GM12878 (cell line): ENCODE data around the gene NPY4R. TPM values are rescaled to one million over a fixed set of nuclear protein-coding genes. Genes with fewer than 3 reads are reported as not detected.
"Not testable (repeated sequence)": the region's sequence is repeated elsewhere in the genome, so short reads cannot be mapped to it uniquely, and the experiment has no call there.

Experiments used
- ATAC-seq: fragments of 200-7000 bp; cut with Tn5 transposase; 3 replicates; pipeline ENCODE4 v1.9.1; 2020; ENCODE audit warnings: mild to moderate bottlenecking, moderate library complexity
- Bru-seq: library from RNA; stranded (reverse); fragments of 400-500 nt; gene quantifications from one replicate; lab custom pipeline; 2021; lab: Mats Ljungman, UMichigan
- BruChase-seq, 2 experiments: library from RNA; stranded (reverse); fragments of 400-500 nt; gene quantifications; one replicate each; lab custom pipeline; 2021; lab: Mats Ljungman, UMichigan
- BruUV-seq: library from RNA; stranded (reverse); fragments of 400-500 nt; replicated peaks from 2 replicates; lab custom pipeline; 2021; lab: Mats Ljungman, UMichigan
- CTCF ChIA-PET: fragments of 300-600 bp; sonication (Branson Sonifier 250); formaldehyde crosslinking; extraction: SDS; loops from one replicate; lab custom pipeline; 2021; ENCODE audit warnings: inconsistent platforms; lab: Yijun Ruan, JAX
- POLR2A ChIA-PET: fragments of 350-600 bp; formaldehyde crosslinking; extraction: SDS; loops from one replicate; lab custom pipeline; 2021; ENCODE audit warnings: inconsistent platforms; lab: Charles Lee
- RAD21 ChIA-PET: fragments of 300-600 bp; sonication (Branson Sonifier 250); formaldehyde crosslinking; loops from one replicate; lab custom pipeline; 2023; ENCODE audit warnings: antibody characterized with exemption; ENCODE audit not compliant: unreplicated experiment; lab: Charles Lee
- SMC1A ChIA-PET: fragments of 300-600 bp; sonication (Branson Sonifier 250); formaldehyde crosslinking; loops from one replicate; lab custom pipeline; 2023; ENCODE audit not compliant: unreplicated experiment, uncharacterized antibody; lab: Charles Lee
- DNase-seq: peaks from one replicate; pipeline ENCODE4 v3.0.0-alpha.2; 2011; ENCODE audit warnings: low read depth, low spot score
- FAIRE-seq: peaks from 3 replicates; lab custom pipeline; 2011; peaks lifted over from hg19 to GRCh38; lab: Jason Lieb, UNC
- H2AFZ ChIP-seq: 2 replicates; pipeline ENCODE4 v1.6.0; 2011; ENCODE audit warnings: low read depth, low read length, control low read depth; ENCODE audit not compliant: control insufficient read depth
- H3K27ac ChIP-seq: 2 replicates; pipeline ENCODE4 v1.5.1; 2011; ENCODE audit warnings: control low read depth; ENCODE audit not compliant: control insufficient read depth, insufficient read depth
- H3K27me3 ChIP-seq, 2 experiments: replicated peaks in 1 of 2; 2 replicates each; pipeline versions ENCODE4 v1.6.0 to v1.6.1; 2011; ENCODE audit warnings: low read length in 1 of 2; ENCODE audit not compliant: control insufficient read depth in 2 of 2, insufficient read depth in 2 of 2
- H3K36me3 ChIP-seq, 2 experiments: 2 replicates each; pipeline ENCODE4 v1.5.1; 2011; ENCODE audit warnings: low read length in 1 of 2; ENCODE audit not compliant: control insufficient read depth in 2 of 2, insufficient read depth in 2 of 2
- H3K4me1 ChIP-seq: 2 replicates; pipeline ENCODE4 v1.6.1; 2011; ENCODE audit warnings: mild to moderate bottlenecking, low read length, moderate library complexity, mixed read lengths; ENCODE audit not compliant: control insufficient read depth, insufficient read depth
- H3K4me2 ChIP-seq: 2 replicates; pipeline ENCODE4 v1.6.0; 2011; ENCODE audit warnings: control low read depth; ENCODE audit not compliant: control insufficient read depth, insufficient read depth
- H3K4me3 ChIP-seq: fragments of 200-600 bp; sonication (generic); 2 replicates; pipeline ENCODE4 v1.5.1; 2016
- H3K79me2 ChIP-seq: 2 replicates; pipeline ENCODE4 v1.6.0; 2011; ENCODE audit warnings: low read length; ENCODE audit not compliant: control insufficient read depth, insufficient read depth
- H3K9ac ChIP-seq: 2 replicates; pipeline ENCODE4 v1.8.0; 2011; ENCODE audit warnings: low read length, control low read depth, mixed read lengths; ENCODE audit not compliant: control insufficient read depth, insufficient read depth
- H3K9me3 ChIP-seq: replicated peaks from 3 replicates; pipeline ENCODE4 v1.5.1; 2011; ENCODE audit warnings: mild to moderate bottlenecking, low read length; ENCODE audit not compliant: control insufficient read depth, insufficient read depth
- H4K20me1 ChIP-seq: 2 replicates; pipeline ENCODE4 v1.6.0; 2011; ENCODE audit not compliant: control insufficient read depth, insufficient read depth
- CEBPZ ChIP-seq: fragments of 150-350 bp; IDR thresholded peaks from 2 replicates; pipeline ENCODE4 v1.6.1; 2016; ENCODE audit warnings: low read depth, low read length
- MXI1 ChIP-seq: fragments of 150-350 bp; IDR thresholded peaks from 2 replicates; pipeline ENCODE4 v1.6.1; 2011; ENCODE audit warnings: low read depth, mild to moderate bottlenecking, inconsistent platforms, low read length, improper control_type of control experiment
- NBN ChIP-seq: fragments of 450-650 bp; IDR thresholded peaks from 2 replicates; pipeline ENCODE4 v1.6.1; 2016
- RAD51 ChIP-seq: fragments of 450-650 bp; IDR thresholded peaks from 2 replicates; pipeline ENCODE4 v1.6.1; 2016; ENCODE audit warnings: moderate library complexity, mild to moderate bottlenecking, inconsistent platforms
- RFX5 ChIP-seq: IDR thresholded peaks from 2 replicates; pipeline ENCODE4 v1.6.1; 2011; ENCODE audit warnings: low read depth, low read length, improper control_type of control experiment
- TCF3 ChIP-seq: IDR thresholded peaks from 2 replicates; pipeline ENCODE4 v1.6.1; 2012; ENCODE audit warnings: low read depth, mild to moderate bottlenecking, low read length, borderline replicate concordance; ENCODE audit not compliant: insufficient read depth
- ZNF274 ChIP-seq: IDR thresholded peaks from one replicate; pipeline ENCODE4 v1.8.0; 2011; ENCODE audit not compliant: insufficient read length, insufficient read depth
- WGBS: methylation state at CpG from one replicate; pipeline ENCODE4 v1.1.6; 2016; ENCODE audit warnings: low lambda C conversion rate; ENCODE audit not compliant: insufficient replicate concordance, insufficient coverage; ENCODE audit errors: missing lambda C conversion rate; 5-methylcytosine and 5-hydroxymethylcytosine counted together
- in situ Hi-C: fragments of 300-500 bp; cut with MboI; formaldehyde crosslinking; loops from 9 replicates; pipeline ENCODE4 v1.14.3; 2018; ENCODE audit warnings: mixed read lengths
- intact Hi-C: fragments of 100-400 bp; cut with micrococcal nuclease; formaldehyde crosslinking; loops from one replicate; pipeline ENCODE4 v1.14.2; 2022; ENCODE audit not compliant: unreplicated experiment
- long read RNA-seq, 2 experiments: library from polyadenylated mRNA; unstranded; transcript quantifications; one replicate each; pipeline ENCODE4 v2.0.0, GENCODE V29; 2019 to 2020
- polyA minus RNA-seq, 3 experiments: library from RNA; depleted of rRNA, polyadenylated mRNA; stranded (reverse); fragments of >200 nt; gene quantifications; 2 replicates each; pipeline ENCODE4 v1.2.3, GENCODE V29; 2011
- polyA plus RNA-seq, 11 experiments: library from polyadenylated mRNA; depleted of rRNA in 4 of 11; unstranded in 6 of 11; stranded (reverse) in 5 of 11; fragments of >200 nt; fragmentation: Nextera tagmentation in 4 of 11; fragmentation: Illumina TruSeq in 1 of 11; extraction: Ambion mirVana in 4 of 11; extraction: Trizol in 1 of 11; gene quantifications; 1 replicate in 1 of 11; 2 replicates in 10 of 11; pipeline versions ENCODE4 v1.2.1 to v1.2.3, GENCODE V29; 2011 to 2016; ENCODE audit warnings: inconsistent platforms in 2 of 11, missing spikeins in 2 of 11, low read depth in 1 of 11
- total RNA-seq, 4 experiments: library from RNA; depleted of rRNA in 3 of 4; stranded (reverse); fragments of >200 nt in 3 of 4; fragmentation: Illumina TruSeq in 1 of 4; extraction: Trizol in 1 of 4; gene quantifications; 2 replicates each; pipeline versions ENCODE4 v1.2.1 to v1.2.3, GENCODE V29; 2013 to 2021
- TF ChIP-seq, protein P1 (sequence below): IDR thresholded peaks from 2 replicates; pipeline ENCODE4 v1.6.1; 2011; ENCODE audit warnings: borderline replicate concordance, low read depth, mild to moderate bottlenecking, moderate library complexity, low read length; ENCODE audit not compliant: insufficient read depth, poor library complexity, severe bottlenecking

Gene NPY4R, protein sequence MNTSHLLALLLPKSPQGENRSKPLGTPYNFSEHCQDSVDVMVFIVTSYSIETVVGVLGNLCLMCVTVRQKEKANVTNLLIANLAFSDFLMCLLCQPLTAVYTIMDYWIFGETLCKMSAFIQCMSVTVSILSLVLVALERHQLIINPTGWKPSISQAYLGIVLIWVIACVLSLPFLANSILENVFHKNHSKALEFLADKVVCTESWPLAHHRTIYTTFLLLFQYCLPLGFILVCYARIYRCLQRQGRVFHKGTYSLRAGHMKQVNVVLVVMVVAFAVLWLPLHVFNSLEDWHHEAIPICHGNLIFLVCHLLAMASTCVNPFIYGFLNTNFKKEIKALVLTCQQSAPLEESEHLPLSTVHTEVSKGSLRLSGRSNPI
- total RNA-seq (2013; cell fraction: nucleolus; rRNA removed): not detected in 2 replicates
- total RNA-seq (2014; rRNA removed): not detected in 2 replicates
- not detected in 2 replicates for total RNA-seq (2014; rRNA removed; fragmentation: Illumina TruSeq; extraction: Trizol)
- not detected in 2 replicates for total RNA-seq (2021)
- not detected for polyA plus RNA-seq (2011; ENCODE audit: low read depth)
- polyA plus RNA-seq (2011; rRNA removed): not detected in 2 replicates
- polyA plus RNA-seq (2011; cell fraction: cytosol; rRNA removed): not detected in 2 replicates
- polyA plus RNA-seq (2011; cell fraction: nucleus; rRNA removed): not detected in 2 replicates
- polyA plus RNA-seq (2012): not detected in 2 replicates
- not detected in 2 replicates for polyA plus RNA-seq (2014; fragmentation: Illumina TruSeq; extraction: Trizol)
- not detected for polyA plus RNA-seq (2014; fragmentation: Nextera tagmentation; extraction: Ambion mirVana)
- not detected in 2 replicates for polyA plus RNA-seq (2014; rRNA removed)
- not detected for polyA plus RNA-seq (2016; fragmentation: Nextera tagmentation; extraction: Ambion mirVana)
- not detected in 2 replicates for polyA minus RNA-seq (2011; rRNA and poly(A)+ RNA removed)
- polyA minus RNA-seq (2011; cell fraction: cytosol; rRNA and poly(A)+ RNA removed): not detected in 2 replicates
- not detected in 2 replicates for polyA minus RNA-seq (2011; cell fraction: nucleus; rRNA and poly(A)+ RNA removed)
- not detected for Bru-seq, nascent RNA
- BruChase-seq, experiment 1, labeled RNA remaining after a 6-hour chase: not detected
- not detected for BruChase-seq, experiment 2, labeled RNA remaining after a 2-hour chase
- long read RNA-seq, experiment 1: 0 reads
- long read RNA-seq, experiment 2: 0 reads

GRCh38 chr10:46465765-46466164 is at the start of gene NPY4R:
Gene NPY4R, minus strand, starts transcription at chr10:46465958. Its CDS starts 3,323 bp downstream, at chr10:46462635.
- SMC1A ChIA-PET, DNase-seq, H3K27ac ChIP-seq, FAIRE-seq, H3K9me3 ChIP-seq, H3K4me2 ChIP-seq, CTCF ChIA-PET, H4K20me1 ChIP-seq, H3K27me3 ChIP-seq, H3K4me3 ChIP-seq, H3K4me1 ChIP-seq, H2AFZ ChIP-seq, H3K36me3 ChIP-seq, RAD21 ChIA-PET, POLR2A ChIA-PET, BruUV-seq, intact Hi-C loops, in situ Hi-C loops, H3K9ac ChIP-seq, H3K79me2 ChIP-seq, ATAC-seq: not testable (repeated sequence)
- no CpG with 5 or more reads among the region's 36 CpGs for WGBS

DNA sequence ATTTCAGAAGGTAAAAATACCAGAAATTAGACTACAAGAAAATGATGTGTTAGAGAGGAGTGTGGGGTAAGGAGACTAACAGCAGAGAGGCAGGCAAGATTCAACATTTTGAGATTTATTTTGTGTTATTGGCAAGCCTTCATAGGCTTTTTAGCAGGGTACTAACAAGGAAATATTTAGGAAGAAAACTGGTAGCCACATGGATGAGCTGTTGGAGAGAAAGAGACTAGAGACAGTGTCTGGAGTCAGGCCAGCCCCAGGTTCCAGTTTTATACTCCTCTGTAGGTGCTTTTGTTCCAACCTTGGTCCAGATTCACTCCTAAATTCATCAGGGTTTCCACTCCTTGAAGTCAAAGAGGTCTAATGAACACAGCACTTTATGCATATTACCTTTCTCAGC is 49.6 kb upstream of the NPY4R start:
- no peak overlapping the region for H3K4me2 ChIP-seq
- no peaks in the 10 kb centered on the region for H4K20me1 ChIP-seq
- ChIA-PET SMC1A (no interaction called here), POLR2A (no interaction called here), CTCF (no interaction called here), RAD21 (no interaction called here)
- H3K9ac ChIP-seq: no peak overlapping the region
- H2AFZ ChIP-seq: no peak overlapping the region
- DNase-seq (no peak), ATAC-seq (no peak), FAIRE-seq (no peak)
- in situ Hi-C loops (no loop called here), intact Hi-C loops (no loop called here)
- H3K4me1 ChIP-seq: no peaks in the 10 kb centered on the region
- H3K27me3 ChIP-seq: 0 out of 4 replicates have a peak, but pooled peaks cover 0 to 1% of the 10 kb centered on the region in 2 experiments
- no peaks in the 10 kb centered on the region for H3K79me2 ChIP-seq
- H3K4me3 ChIP-seq: no peak overlapping the region
- BruUV-seq: no TSS peak
- H3K27ac ChIP-seq: no peak overlapping the region
- H3K9me3 ChIP-seq: no peaks in the 10 kb centered on the region
- H3K36me3 ChIP-seq: no peaks in the 10 kb centered on the region
- TF ChIP-seq RAD51 (no peak), ZNF274 (no peak), TCF3 (no peak), MXI1 (no peak), CEBPZ (no peak), NBN (no peak), RFX5 (no peak)
- TF ChIP-seq, protein P1, sequence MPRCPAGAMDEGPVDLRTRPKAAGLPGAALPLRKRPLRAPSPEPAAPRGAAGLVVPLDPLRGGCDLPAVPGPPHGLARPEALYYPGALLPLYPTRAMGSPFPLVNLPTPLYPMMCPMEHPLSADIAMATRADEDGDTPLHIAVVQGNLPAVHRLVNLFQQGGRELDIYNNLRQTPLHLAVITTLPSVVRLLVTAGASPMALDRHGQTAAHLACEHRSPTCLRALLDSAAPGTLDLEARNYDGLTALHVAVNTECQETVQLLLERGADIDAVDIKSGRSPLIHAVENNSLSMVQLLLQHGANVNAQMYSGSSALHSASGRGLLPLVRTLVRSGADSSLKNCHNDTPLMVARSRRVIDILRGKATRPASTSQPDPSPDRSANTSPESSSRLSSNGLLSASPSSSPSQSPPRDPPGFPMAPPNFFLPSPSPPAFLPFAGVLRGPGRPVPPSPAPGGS: no peak
